Naive B cell (primary cell): ENCODE results near the gene ZC3HAV1. TPM values are rescaled to one million over a fixed set of nuclear protein-coding genes. Genes with fewer than 3 reads are reported as not detected.
"Not testable (repeated sequence)": the region's sequence is repeated elsewhere in the genome, so short reads cannot be mapped to it uniquely, and the experiment has no call there.

ENCODE experiments used
- ATAC-seq, 2 donors: fragments of 150-1000 bp; cut with Tn5 transposase; 2 replicates each; pipeline ENCODE4 v1.10.0; 2021; ENCODE audit warnings: low read depth in 2 of 2, mild to moderate bottlenecking in 2 of 2, moderate library complexity in 2 of 2
- DNase-seq: peaks from one replicate; pipeline ENCODE4 v3.0.0; 2022
- H3K27ac Mint-ChIP-seq, 6 donors: one replicate each; pipeline ENCODE4 v1.8.0; 2020 to 2022; ENCODE audit warnings: mild to moderate bottlenecking in 6 of 6, mixed read lengths in 6 of 6, moderate library complexity in 5 of 6, inconsistent platforms in 2 of 6
- H3K27me3 Mint-ChIP-seq, 3 donors: one replicate each; pipeline ENCODE4 v1.8.0; 2021 to 2022; ENCODE audit warnings: mixed read lengths in 3 of 3, mild to moderate bottlenecking in 1 of 3
- H3K36me3 Mint-ChIP-seq, 2 donors: one replicate each; pipeline ENCODE4 v1.8.0; 2020 to 2022; ENCODE audit warnings: mixed read lengths in 2 of 2, inconsistent platforms in 1 of 2, mild to moderate bottlenecking in 1 of 2
- H3K4me1 Mint-ChIP-seq, 3 donors: one replicate each; pipeline ENCODE4 v1.8.0; 2020 to 2022; ENCODE audit warnings: mixed read lengths in 3 of 3, inconsistent platforms in 1 of 3, mild to moderate bottlenecking in 1 of 3, moderate library complexity in 1 of 3
- H3K4me3 Mint-ChIP-seq, 8 donors: one replicate each; pipeline ENCODE4 v1.8.0; 2020 to 2022; ENCODE audit warnings: mild to moderate bottlenecking in 8 of 8, mixed read lengths in 8 of 8, moderate library complexity in 8 of 8, inconsistent platforms in 2 of 8
- H3K9me3 Mint-ChIP-seq, 7 donors: one replicate each; pipeline ENCODE4 v1.8.0; 2020 to 2022; ENCODE audit warnings: mixed read lengths in 7 of 7, mild to moderate bottlenecking in 5 of 7, inconsistent platforms in 2 of 7, moderate library complexity in 1 of 7
- polyA plus RNA-seq, 6 donors: library from polyadenylated mRNA; unstranded; fragments of 300-500 nt; fragmentation: Illumina TruSeq; gene quantifications; one replicate each; pipeline ENCODE4 v1.2.3, GENCODE V29; 2021; ENCODE audit warnings: low read depth in 6 of 6

The ZC3HAV1 gene
- polyA plus RNA-seq, 6 donors from 2014 or later = 64.8 to 129 (median 99.7) TPM

DNA sequence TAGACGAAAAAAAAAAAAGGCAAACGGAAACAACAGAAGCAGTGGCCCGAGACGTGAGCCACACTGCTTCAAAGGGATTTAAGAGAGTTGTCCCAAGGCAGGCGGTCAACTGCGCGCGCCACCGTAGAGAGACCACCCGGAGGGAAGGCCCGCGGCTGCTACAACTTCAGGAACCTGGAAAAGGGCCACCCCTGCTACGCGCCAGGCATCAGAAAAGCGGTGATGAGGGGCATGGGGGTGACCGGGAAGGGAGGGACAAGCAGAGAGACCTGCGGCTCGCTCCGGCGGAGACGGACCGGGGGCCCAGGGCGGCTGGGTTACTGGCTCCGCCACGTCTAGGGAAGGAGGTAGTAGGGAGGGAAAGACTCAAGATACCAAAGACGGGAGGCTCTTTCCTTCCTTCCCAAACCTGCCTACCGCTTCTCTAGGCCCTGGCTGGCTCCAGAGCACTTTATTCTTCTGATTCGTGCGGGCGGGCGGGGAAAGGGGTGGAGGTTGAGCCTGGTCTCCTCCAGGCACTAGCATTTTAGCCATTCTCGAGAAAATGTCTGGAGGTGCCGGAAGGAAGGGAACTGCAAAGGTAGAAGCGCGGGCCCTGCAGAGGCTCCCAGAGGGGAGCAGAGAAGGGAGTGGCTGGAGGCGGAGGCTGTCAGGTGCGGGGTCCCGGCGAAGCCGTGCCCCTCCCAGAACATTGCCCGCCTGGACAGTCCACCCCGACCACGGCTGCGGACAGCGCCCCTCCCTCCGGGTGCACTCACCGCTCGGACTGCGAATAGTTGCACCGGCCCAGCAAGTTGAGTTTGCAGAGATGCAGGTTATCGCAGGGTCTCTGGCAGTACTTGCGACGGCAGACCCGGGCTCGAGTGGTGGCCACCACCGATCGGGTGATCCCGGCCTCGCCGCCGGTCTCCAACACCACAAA lies 993 bp downstream of the ZC3HAV1 start:
- peak overlapping the region; percentile 96 to 100 (median 98) for H3K4me3 Mint-ChIP-seq
- peaks cover 8 to 21% of the 10 kb centered on the region in 2 donors for H3K36me3 Mint-ChIP-seq
- peaks cover 0 to 9% (median 2%) of the 10 kb centered on the region in 7 donors for H3K9me3 Mint-ChIP-seq
- peak; percentile 50 for DNase-seq
- ATAC-seq = no peak
- peaks cover 39 to 63% (median 59%) of the 10 kb centered on the region in 3 donors for H3K4me1 Mint-ChIP-seq
- H3K27ac Mint-ChIP-seq = peak overlapping the region; percentile 96 to 100 (median 99)
- no peaks in the 10 kb centered on the region for H3K27me3 Mint-ChIP-seq

DNA sequence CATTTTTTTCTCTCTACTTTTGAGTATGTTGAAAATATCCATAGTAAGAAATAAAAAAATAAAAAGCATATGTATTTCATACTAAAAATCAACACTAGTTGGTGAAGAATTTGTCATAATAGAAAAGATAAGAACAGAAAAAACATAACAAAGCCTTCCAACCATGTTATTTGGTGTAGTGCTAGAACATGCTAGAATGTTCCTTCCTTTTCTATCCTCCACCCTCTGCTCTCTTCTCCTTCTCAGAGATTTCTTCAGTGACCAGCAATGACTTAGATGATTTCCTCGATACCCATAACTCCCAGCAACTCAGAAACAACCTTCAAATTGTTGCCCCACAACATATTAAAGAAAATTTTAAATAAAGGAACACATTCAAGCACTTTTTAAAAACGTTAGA lies 2.6 kb downstream of the ZC3HAV1 start:
- H3K27ac Mint-ChIP-seq = peak overlapping the region in 5 of 6 donors; percentile 95 to 99 (median 96)
- peaks cover 8 to 18% of the 10 kb centered on the region in 2 donors for H3K36me3 Mint-ChIP-seq
- ATAC-seq = no peak
- no peaks in the 10 kb centered on the region for H3K27me3 Mint-ChIP-seq
- no peak for DNase-seq
- peaks cover 43 to 63% (median 62%) of the 10 kb centered on the region in 3 donors for H3K4me1 Mint-ChIP-seq
- H3K9me3 Mint-ChIP-seq = peaks cover 0 to 7% (median 2%) of the 10 kb centered on the region in 7 donors
- H3K4me3 Mint-ChIP-seq = peak overlapping the region; percentile 96 to 100 (median 98)

DNA sequence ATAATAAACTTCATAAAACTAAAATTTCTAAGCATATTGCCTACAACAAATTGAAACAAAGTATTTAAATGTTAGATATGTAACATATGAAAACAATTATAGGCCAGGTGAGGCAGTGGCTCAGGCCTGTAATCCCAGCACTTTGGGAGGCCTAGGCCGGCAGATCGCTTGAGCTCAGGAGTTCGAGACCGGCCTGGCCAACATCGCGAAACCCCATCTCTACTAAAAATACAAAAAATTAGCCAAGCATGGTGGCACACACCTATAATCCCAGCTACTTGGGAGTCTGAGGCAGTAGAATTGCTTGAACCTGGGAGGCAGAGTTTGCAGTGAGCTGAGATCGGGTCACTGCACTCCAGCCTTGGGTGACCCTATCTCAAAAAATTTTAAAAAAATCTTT lies 3.3 kb downstream of the ZC3HAV1 start:
- H3K4me3 Mint-ChIP-seq = peak overlapping the region; percentile 83 to 100 (median 98)
- ATAC-seq, H3K9me3 Mint-ChIP-seq, H3K27me3 Mint-ChIP-seq, DNase-seq: not testable (repeated sequence)
- peak overlapping the region in 5 of 6 donors; percentile 18 to 99 (median 88) for H3K27ac Mint-ChIP-seq
- H3K4me1 Mint-ChIP-seq = peaks cover 36 to 63% (median 55%) of the 10 kb centered on the region in 3 donors
- peaks cover 8 to 12% of the 10 kb centered on the region in 2 donors for H3K36me3 Mint-ChIP-seq

GRCh38 chr7:139105484-139105883 lies 4.0 kb downstream of the ZC3HAV1 start:
- peak overlapping the region; percentile 80 to 100 (median 91) for H3K4me3 Mint-ChIP-seq
- DNase-seq (no peak), ATAC-seq (no peak)
- H3K4me1 Mint-ChIP-seq = peaks cover 35 to 70% (median 57%) of the 10 kb centered on the region in 3 donors
- H3K27me3 Mint-ChIP-seq = no peaks in the 10 kb centered on the region
- peaks cover 0 to 2% (median 0%) of the 10 kb centered on the region in 7 donors for H3K9me3 Mint-ChIP-seq
- peaks cover 8 to 12% of the 10 kb centered on the region in 2 donors for H3K36me3 Mint-ChIP-seq
- peak overlapping the region; percentile 69 to 98 (median 90) for H3K27ac Mint-ChIP-seq

- Mint-ChIP-seq H3K27me3 (no peaks in the 10 kb centered on the region), H3K36me3 (peaks cover 12% of the 10 kb centered on the region in 2 donors), H3K9me3 (peaks cover 0 to 2% (median 0%) of the 10 kb centered on the region in 7 donors), H3K27ac (peak overlapping the region; percentile 45 to 98 (median 92)), H3K4me3 (peak overlapping the region; percentile 80 to 100 (median 91)), H3K4me1 (peaks cover 36 to 74% (median 60%) of the 10 kb centered on the region in 3 donors)
- ATAC-seq (peak in 1 of 2 donors; percentile 20), DNase-seq (no peak)
These were observed 5.4 kb downstream of the ZC3HAV1 start for GRCh38 chr7:139104091-139104450.

DNA sequence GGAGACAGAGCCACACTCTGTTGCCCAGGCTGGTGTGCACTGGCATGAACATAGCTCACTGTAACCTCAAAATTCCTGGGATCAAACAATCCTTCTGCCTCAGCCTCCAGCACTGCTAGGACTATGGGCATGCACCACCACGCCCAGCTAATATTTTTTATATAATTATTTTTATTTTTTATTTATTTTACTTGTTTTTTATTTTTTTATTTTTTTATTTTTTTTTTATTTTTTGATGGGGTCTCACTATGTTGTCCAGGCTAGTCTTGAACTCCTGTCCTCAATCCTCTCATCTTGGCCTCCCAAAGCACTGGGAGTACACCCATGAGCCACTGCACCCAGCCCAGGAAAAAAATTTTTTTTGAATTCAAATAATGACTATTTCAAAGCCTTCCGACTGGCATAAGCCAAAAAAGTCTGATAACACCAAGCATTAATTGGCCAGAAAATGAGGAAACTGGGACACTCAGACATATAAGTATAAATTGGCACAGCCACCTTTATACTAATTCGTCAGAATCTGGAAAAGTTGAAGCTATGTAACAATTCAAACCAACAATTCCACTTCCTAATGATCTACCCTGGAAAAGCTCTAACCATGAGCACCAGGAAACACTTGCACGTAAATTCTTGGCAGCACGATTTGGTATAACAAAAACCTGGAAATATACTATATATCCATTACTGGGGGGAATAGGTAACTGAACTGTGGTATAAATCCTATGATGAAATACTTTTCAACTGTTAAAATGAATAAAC lies 6.3 kb downstream of the ZC3HAV1 start:
- DNase-seq = no peak
- Mint-ChIP-seq H3K4me3 (peak overlapping the region; percentile 80 to 100 (median 91)), H3K27ac (peak overlapping the region; percentile 45 to 98 (median 94)), H3K27me3 (no peaks in the 10 kb centered on the region), H3K9me3 (peaks cover 0 to 2% (median 0%) of the 10 kb centered on the region in 7 donors), H3K36me3 (peaks cover 9 to 13% of the 10 kb centered on the region in 2 donors), H3K4me1 (peaks cover 37 to 80% (median 61%) of the 10 kb centered on the region in 3 donors)
- no peak for ATAC-seq

DNA sequence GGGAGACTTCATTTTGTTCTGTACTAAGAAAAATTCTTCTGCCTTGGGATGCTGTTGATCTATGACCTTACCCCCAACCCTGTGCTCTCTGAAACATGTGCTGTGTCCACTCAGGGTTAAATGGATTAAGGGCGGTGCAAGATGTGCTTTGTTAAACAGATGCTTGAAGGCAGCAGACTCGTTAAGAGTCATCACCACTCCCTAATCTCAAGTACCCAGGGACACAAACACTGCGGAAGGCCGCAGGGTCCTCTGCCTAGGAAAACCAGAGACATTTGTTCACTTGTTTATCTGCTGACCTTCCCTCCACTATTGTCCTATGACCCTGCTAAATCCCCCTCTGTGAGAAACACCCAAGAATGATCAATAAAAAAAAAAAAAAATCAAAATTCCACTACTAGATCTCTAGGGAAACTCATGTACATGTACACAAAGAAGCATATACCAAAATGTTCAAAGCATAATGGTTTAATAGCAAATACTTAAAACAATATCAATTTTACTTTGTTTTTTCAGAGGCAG lies 7.8 kb downstream of the ZC3HAV1 start:
- Mint-ChIP-seq H3K4me3 (peak overlapping the region in 6 of 8 donors; percentile 5 to 74 (median 64)), H3K4me1 (peaks cover 35 to 75% (median 53%) of the 10 kb centered on the region in 3 donors), H3K27ac (peak overlapping the region in 4 of 6 donors; percentile 67 to 79 (median 76))
- H3K36me3 Mint-ChIP-seq, ATAC-seq, H3K27me3 Mint-ChIP-seq, DNase-seq, H3K9me3 Mint-ChIP-seq: not testable (repeated sequence)

- ATAC-seq (no peak), DNase-seq (no peak)
- Mint-ChIP-seq H3K4me1 (peaks cover 43 to 80% (median 53%) of the 10 kb centered on the region in 3 donors), H3K27me3 (no peaks in the 10 kb centered on the region), H3K36me3 (peaks cover 0 to 9% of the 10 kb centered on the region in 2 donors), H3K9me3 (peaks cover 0 to 2% (median 0%) of the 10 kb centered on the region in 7 donors), H3K4me3 (peak overlapping the region in 7 of 8 donors; percentile 2 to 71 (median 43)), H3K27ac (peak overlapping the region in 5 of 6 donors; percentile 11 to 69 (median 58))
These were observed 10.2 kb downstream of the ZC3HAV1 start for GRCh38 chr7:139099172-139099947.

DNA sequence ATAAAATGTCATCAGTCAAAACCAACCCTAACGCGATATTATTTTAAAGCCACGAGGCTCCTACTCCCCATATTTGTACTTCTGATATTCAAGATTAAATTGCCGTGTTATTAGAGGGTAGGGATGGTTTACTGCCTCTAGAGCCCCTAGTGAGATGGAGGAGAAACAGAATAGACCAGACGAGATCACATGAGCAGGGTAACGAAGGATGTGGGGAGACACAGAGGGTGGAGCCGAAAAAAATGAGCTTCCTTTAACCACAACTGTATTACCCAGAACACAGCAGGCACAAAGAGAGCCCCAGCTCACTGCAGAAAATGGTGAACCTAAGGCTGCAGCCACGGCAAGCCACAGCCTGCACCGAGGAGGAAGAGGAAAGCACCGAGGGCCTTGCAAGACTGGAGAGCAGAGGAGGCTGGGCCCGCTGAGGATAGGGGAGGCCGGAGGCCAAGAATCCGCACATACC lies 14.3 kb downstream of the ZC3HAV1 start:
- H3K4me1 Mint-ChIP-seq = peaks cover 61 to 86% (median 70%) of the 10 kb centered on the region in 3 donors
- DNase-seq (peak; percentile 90), ATAC-seq (peak; percentile 98)
- peak overlapping the region; percentile 95 to 99 (median 96) for H3K27ac Mint-ChIP-seq
- peaks cover 0 to 11% of the 10 kb centered on the region in 2 donors for H3K36me3 Mint-ChIP-seq
- H3K4me3 Mint-ChIP-seq = peak overlapping the region; percentile 76 to 94 (median 85)
- peaks cover 0 to 2% (median 0%) of the 10 kb centered on the region in 7 donors for H3K9me3 Mint-ChIP-seq
- H3K27me3 Mint-ChIP-seq = no peaks in the 10 kb centered on the region

- peak; percentile 1 to 2 for ATAC-seq
- Mint-ChIP-seq H3K27ac (peak overlapping the region; percentile 95 to 99 (median 96)), H3K9me3 (peaks cover 0 to 1% (median 0%) of the 10 kb centered on the region in 7 donors), H3K36me3 (peaks cover 0 to 11% of the 10 kb centered on the region in 2 donors), H3K4me1 (peaks cover 58 to 81% (median 65%) of the 10 kb centered on the region in 3 donors), H3K4me3 (peak overlapping the region; percentile 76 to 94 (median 85)), H3K27me3 (no peaks in the 10 kb centered on the region)
- no peak for DNase-seq
These were observed 14.9 kb downstream of the ZC3HAV1 start for GRCh38 chr7:139094596-139094995.

DNA sequence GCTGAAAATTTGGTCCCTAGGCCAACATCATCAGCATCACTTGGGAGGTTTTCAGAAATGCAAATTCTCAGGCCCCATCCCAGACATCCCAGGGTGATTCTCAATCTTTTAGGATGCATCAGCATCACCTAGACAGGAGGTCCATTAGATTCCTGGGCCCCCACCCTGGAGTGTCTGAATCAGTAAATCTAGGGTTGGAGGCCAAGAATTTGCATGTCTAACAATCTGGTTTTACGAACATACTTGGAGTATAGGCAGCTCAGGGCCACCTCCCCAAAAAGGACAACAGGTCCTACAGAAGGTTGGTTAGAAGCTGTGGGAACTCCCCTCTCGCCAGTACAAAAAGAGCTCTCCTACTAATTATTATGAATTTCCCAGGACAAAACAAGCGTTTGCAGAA lies 15.5 kb downstream of the ZC3HAV1 start:
- peak overlapping the region; percentile 76 to 94 (median 85) for H3K4me3 Mint-ChIP-seq
- peak overlapping the region; percentile 95 to 99 (median 96) for H3K27ac Mint-ChIP-seq
- H3K27me3 Mint-ChIP-seq = no peaks in the 10 kb centered on the region
- peaks cover 53 to 77% (median 64%) of the 10 kb centered on the region in 3 donors for H3K4me1 Mint-ChIP-seq
- peaks cover 0 to 1% (median 0%) of the 10 kb centered on the region in 7 donors for H3K9me3 Mint-ChIP-seq
- H3K36me3 Mint-ChIP-seq = peaks cover 5 to 11% of the 10 kb centered on the region in 2 donors
- no peak for DNase-seq
- ATAC-seq = no peak

- ATAC-seq, DNase-seq, H3K9me3 Mint-ChIP-seq, H3K27me3 Mint-ChIP-seq: not testable (repeated sequence)
- Mint-ChIP-seq H3K4me1 (peaks cover 52 to 74% (median 64%) of the 10 kb centered on the region in 3 donors), H3K27ac (peak overlapping the region in 5 of 6 donors; percentile 20 to 97 (median 95)), H3K4me3 (peak overlapping the region in 7 of 8 donors; percentile 23 to 94 (median 81)), H3K36me3 (peaks cover 7 to 11% of the 10 kb centered on the region in 2 donors)
These were observed 16.0 kb downstream of the ZC3HAV1 start for GRCh38 chr7:139093512-139093911.
